ENCODE results near the gene RANGRF. TPM values are rescaled to one million over a fixed set of nuclear protein-coding genes. Genes with fewer than 3 reads are reported as not detected.

RANGRF gene
- total and polyA plus RNA-seq, 4 donors: 6.9 to 19.9 (median 8.9) TPM

- Histone ChIP-seq H3K36me3 (ENCODE audit: control insufficient read depth in 4 of 4, insufficient read depth in 3 of 4, low read depth in 1 of 4, low read length in 3 of 4) (no peaks in the 10 kb centered on the region), H3K4me1 (ENCODE audit: control insufficient read depth in 4 of 4, insufficient read depth in 4 of 4, low read length in 3 of 4) (peaks cover 0 to 8% (median 3%) of the 10 kb centered on the region in 4 donors), H3K9me3 (ENCODE audit: control insufficient read depth in 4 of 4, low read length in 3 of 4) (no peaks in the 10 kb centered on the region), H3K27ac (ENCODE audit: low read depth in 1 of 2, low read length in 2 of 2) (no peak overlapping the region), H3K27me3 (ENCODE audit: control insufficient read depth in 4 of 4, insufficient read depth in 4 of 4, low read length in 3 of 4) (peaks cover 0 to 3% (median 1%) of the 10 kb centered on the region in 4 donors), H3K9ac (ENCODE audit: low read depth in 1 of 2, low read length in 2 of 2) (no peak overlapping the region), H3K4me3 (ENCODE audit: low read depth in 1 of 3, low read length in 3 of 3) (no peak overlapping the region)
- TF ChIP-seq FOXA1 (IDR thresholded peaks at IDR 0.05) (no peak), NR2F2 (IDR thresholded peaks at IDR 0.05) (no peak), REST (IDR thresholded peaks at IDR 0.05) (no peak), YY1 (IDR thresholded peaks at IDR 0.05) (no peak), TAF1 (conservative IDR thresholded peaks at IDR 0.05) (no peak)
- 41% methylated on average over 26 of the region's 26 CpGs for WGBS
- no peak for DNase-seq (ENCODE audit: low spot score)
Measured at GRCh38 chr17:8315764-8316217, 27.3 kb downstream of the RANGRF start.

DNA sequence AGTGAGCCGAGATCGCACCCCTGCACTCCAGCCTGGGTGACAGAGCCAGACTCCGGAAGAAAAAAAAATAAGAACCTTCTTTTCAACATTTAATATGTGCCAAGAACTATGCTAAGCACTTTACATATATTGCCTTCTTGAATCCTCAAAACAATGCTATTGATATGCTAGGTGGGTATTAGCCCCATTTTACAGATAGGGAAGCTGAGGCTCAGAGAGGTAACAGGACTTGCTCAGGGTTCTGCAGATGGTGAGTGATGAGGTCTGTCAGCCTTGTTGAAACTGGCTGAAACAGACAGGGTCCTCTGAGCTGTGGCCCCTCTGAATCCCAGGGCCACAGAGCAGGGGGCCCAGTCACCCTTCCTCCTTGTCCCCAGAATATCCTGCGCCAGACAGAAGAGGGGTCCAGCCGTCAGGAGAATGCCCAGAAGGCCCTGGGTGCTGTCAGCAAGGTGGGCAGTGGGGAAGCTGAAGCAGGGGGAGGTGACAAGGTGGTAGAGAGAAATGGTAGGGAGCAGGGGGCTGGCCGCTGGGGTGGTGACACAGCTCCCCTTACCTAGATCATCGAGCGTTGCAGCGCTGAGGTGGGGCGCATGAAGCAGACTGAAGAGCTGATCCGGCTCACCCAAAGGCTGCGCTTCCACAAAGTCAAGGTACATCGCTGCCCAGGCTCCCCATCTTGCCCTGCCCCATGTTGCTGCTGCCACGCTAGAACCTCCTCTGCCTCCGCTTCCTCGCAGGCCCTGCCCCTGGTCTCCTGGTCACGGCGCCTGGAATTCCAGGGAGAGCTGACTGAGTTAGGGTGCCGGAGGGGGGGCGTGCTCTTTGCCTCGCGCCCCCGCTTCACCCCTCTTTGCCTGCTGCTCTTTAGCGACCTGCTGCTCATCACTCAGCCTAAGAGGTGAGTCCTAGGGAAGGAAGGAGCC, 29.8 kb downstream of the RANGRF start:
- no peak overlapping the region for H3K27ac ChIP-seq (ENCODE audit: low read depth in 1 of 2, low read length in 2 of 2)
- DNase-seq (ENCODE audit: low spot score): no peak
- H3K36me3 ChIP-seq (ENCODE audit: control insufficient read depth in 4 of 4, insufficient read depth in 3 of 4, low read depth in 1 of 4, low read length in 3 of 4): no peaks in the 10 kb centered on the region
- no peak overlapping the region for H3K4me3 ChIP-seq (ENCODE audit: low read depth in 1 of 3, low read length in 3 of 3)
- H3K27me3 ChIP-seq (ENCODE audit: control insufficient read depth in 4 of 4, insufficient read depth in 4 of 4, low read length in 3 of 4): no peaks in the 10 kb centered on the region
- peaks cover 0 to 8% (median 3%) of the 10 kb centered on the region in 4 donors for H3K4me1 ChIP-seq (ENCODE audit: control insufficient read depth in 4 of 4, insufficient read depth in 4 of 4, low read length in 3 of 4)
- 78% methylated on average over 24 of the region's 24 CpGs for WGBS
- TF ChIP-seq JUND (IDR thresholded peaks at IDR 0.05) (no peak), RAD21 (IDR thresholded peaks at IDR 0.05) (no peak), HNF4G (IDR thresholded peaks at IDR 0.05) (no peak), RXRA (IDR thresholded peaks at IDR 0.05) (no peak)
- TF ChIP-seq, protein P1, sequence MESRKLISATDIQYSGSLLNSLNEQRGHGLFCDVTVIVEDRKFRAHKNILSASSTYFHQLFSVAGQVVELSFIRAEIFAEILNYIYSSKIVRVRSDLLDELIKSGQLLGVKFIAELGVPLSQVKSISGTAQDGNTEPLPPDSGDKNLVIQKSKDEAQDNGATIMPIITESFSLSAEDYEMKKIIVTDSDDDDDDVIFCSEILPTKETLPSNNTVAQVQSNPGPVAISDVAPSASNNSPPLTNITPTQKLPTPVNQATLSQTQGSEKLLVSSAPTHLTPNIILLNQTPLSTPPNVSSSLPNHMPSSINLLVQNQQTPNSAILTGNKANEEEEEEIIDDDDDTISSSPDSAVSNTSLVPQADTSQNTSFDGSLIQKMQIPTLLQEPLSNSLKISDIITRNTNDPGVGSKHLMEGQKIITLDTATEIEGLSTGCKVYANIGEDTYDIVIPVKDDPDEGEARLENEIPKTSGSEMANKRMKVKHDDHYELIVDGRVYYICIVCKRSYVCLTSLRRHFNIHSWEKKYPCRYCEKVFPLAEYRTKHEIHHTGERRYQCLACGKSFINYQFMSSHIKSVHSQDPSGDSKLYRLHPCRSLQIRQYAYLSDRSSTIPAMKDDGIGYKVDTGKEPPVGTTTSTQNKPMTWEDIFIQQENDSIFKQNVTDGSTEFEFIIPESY (IDR thresholded peaks at IDR 0.05): no peak
- TF ChIP-seq, protein P2, sequence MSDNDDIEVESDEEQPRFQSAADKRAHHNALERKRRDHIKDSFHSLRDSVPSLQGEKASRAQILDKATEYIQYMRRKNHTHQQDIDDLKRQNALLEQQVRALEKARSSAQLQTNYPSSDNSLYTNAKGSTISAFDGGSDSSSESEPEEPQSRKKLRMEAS (IDR thresholded peaks at IDR 0.05): no peak
- TF ChIP-seq, protein P3, sequence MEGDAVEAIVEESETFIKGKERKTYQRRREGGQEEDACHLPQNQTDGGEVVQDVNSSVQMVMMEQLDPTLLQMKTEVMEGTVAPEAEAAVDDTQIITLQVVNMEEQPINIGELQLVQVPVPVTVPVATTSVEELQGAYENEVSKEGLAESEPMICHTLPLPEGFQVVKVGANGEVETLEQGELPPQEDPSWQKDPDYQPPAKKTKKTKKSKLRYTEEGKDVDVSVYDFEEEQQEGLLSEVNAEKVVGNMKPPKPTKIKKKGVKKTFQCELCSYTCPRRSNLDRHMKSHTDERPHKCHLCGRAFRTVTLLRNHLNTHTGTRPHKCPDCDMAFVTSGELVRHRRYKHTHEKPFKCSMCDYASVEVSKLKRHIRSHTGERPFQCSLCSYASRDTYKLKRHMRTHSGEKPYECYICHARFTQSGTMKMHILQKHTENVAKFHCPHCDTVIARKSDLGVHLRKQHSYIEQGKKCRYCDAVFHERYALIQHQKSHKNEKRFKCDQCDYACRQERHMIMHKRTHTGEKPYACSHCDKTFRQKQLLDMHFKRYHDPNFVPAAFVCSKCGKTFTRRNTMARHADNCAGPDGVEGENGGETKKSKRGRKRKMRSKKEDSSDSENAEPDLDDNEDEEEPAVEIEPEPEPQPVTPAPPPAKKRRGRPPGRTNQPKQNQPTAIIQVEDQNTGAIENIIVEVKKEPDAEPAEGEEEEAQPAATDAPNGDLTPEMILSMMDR (IDR thresholded peaks at IDR 0.05; ENCODE audit: low read depth, low read length, missing input control): no peak
- H3K9me3 ChIP-seq (ENCODE audit: control insufficient read depth in 4 of 4, low read length in 3 of 4): no peaks in the 10 kb centered on the region
- H3K9ac ChIP-seq (ENCODE audit: low read depth in 1 of 2, low read length in 2 of 2): no peak overlapping the region

Measured in liver (tissue), 9 donors.